Mesodermal cell (in vitro differentiated cells): ENCODE measurements around the gene GALNT2.

Source experiments
- H3K27ac ChIP-seq: 2 replicates; pipeline ENCODE4 v1.7.0; 2013; ENCODE audit warnings: mild to moderate bottlenecking, low read depth, low read length, moderate library complexity; ENCODE audit not compliant: severe bottlenecking
- H3K36me3 ChIP-seq: 2 replicates; pipeline ENCODE4 v1.7.1; 2013; ENCODE audit warnings: mild to moderate bottlenecking, low read length, moderate library complexity; ENCODE audit not compliant: control insufficient read depth, insufficient read depth
- H3K4me1 ChIP-seq: one replicate; pipeline ENCODE4 v1.7.1; 2013; ENCODE audit warnings: mild to moderate bottlenecking, low read length; ENCODE audit not compliant: insufficient read depth, control insufficient read depth, poor library complexity, severe bottlenecking
- H3K4me3 ChIP-seq: 2 replicates; pipeline ENCODE4 v1.7.0; 2013; ENCODE audit warnings: low read length, control low read depth, mild to moderate bottlenecking; ENCODE audit not compliant: insufficient read depth, poor library complexity, severe bottlenecking; ENCODE audit errors: extremely low read depth
- H3K9me3 ChIP-seq: 2 replicates; pipeline ENCODE4 v1.7.1; 2013; ENCODE audit warnings: mild to moderate bottlenecking, low read length, moderate library complexity; ENCODE audit not compliant: control insufficient read depth
- WGBS, 2 experiments: methylation state at CpG; one replicate each; pipeline ENCODE4 v1.1.5; 2013; ENCODE audit warnings: missing lambda C conversion rate in 2 of 2; ENCODE audit not compliant: insufficient coverage in 2 of 2; 5-methylcytosine and 5-hydroxymethylcytosine counted together

The GALNT2 gene

DNA sequence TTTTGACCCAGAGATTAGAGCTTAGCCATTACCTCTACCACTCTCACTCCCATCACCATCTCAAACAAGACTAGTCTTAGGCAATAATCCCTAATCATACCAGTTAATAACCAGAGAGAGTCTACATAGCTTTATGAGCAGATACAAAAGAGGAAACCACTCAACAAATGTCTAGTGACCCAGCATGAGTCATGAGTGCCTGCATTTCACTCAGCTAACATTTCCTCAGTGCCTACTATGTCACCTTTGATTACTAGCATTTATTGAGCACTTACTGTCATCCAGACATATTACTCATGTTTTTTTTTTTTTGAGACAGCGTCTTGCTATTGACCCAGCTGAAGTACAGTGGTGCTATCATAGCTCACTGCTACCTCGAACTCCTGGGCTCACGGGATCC lies 35.9 kb upstream of the GALNT2 start:
- Histone ChIP-seq H3K27ac (no peak overlapping the region), H3K9me3 (no peaks in the 10 kb centered on the region), H3K36me3 (no peaks in the 10 kb centered on the region), H3K4me1 (no peaks in the 10 kb centered on the region), H3K4me3 (no peak overlapping the region)
- WGBS, 2 experiments: 86 to 88% methylated on average over 2 of the region's 3 CpGs

DNA sequence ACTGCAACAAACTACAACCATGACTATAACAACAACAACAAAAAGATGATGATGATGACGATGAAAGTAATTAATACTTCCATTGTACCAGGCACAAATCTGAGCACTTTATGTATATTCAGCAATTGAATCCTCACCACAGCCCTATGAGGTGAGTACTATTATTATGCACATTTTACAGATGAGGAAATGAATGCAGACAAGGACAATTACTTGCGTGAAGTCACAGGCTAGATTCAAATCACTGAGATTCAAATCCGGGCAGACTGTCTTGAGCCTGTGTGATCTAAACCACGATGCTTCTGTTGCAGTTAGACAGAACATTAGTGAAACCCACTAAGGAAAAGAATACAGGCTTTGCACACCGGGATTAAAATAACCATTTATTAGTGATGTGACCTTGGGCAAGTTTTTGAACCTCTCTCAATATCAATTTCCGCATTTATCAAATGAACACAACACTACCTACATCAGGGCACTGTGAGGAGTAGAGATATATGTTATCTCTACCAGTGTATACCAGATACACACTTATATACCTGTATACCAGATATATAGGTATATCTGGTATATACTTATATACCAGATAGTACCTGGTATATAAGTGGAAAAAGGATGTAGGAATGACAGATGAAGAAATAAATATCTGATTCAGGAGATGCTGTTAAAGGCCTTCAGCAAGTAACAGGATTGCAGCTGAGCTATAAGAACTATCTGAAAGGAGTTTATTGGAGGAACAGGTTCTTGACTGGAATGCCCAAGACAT lies 34.3 kb upstream of the GALNT2 start:
- Histone ChIP-seq H3K27ac (no peak overlapping the region), H3K4me1 (peaks cover 3% of the 10 kb centered on the region), H3K36me3 (no peaks in the 10 kb centered on the region), H3K4me3 (no peak overlapping the region), H3K9me3 (no peaks in the 10 kb centered on the region)
- WGBS, 2 experiments: 76 to 93% methylated on average over 2 to 3 of the region's 6 CpGs

DNA sequence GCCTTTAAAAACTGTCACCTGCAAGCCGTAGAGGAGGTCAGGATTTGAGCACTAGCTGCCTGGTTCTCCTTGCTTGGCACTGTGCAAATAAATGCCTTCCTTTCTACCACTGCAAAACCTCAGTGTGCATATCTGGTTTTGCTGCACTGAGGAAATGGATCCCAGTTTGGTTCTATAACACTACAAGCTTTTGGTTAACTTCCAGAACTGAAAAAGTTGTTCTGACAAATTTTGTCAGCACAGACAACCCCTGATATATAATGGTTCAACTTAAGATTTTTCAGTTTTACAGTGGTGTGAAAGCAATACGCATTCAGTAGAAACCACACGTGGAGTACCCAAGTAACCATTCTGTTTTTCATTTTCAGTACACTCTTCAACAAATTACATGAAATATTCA lies 29.8 kb upstream of the GALNT2 start:
- Histone ChIP-seq H3K27ac (no peak overlapping the region), H3K9me3 (no peaks in the 10 kb centered on the region), H3K36me3 (no peaks in the 10 kb centered on the region), H3K4me1 (peaks cover 3% of the 10 kb centered on the region), H3K4me3 (no peak overlapping the region)
- 85% methylated on average over 2 of the region's 3 CpGs; no CpG with 5 or more reads in 1 of the 2 experiments for WGBS, 2 experiments

DNA sequence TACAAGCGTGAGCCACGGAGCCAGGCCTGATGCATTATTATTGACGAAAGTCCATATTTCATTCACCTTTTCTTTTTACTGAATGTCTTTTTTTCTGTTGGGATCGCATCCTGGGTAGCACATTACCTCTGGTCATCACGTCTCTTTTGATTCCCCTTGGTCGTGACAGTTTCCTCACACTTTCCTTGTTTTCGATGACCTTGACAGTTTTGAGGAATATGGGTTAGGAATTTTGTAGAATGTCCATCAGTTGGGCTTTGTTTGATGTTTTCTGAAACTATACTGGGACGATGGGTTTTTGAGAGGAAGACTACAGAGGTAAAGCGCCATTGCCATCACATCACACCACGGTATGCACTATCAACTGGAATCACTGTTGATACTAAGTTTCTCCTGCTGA lies 26.6 kb upstream of the GALNT2 start:
- H3K27ac ChIP-seq: no peak overlapping the region
- peaks cover 3% of the 10 kb centered on the region for H3K4me1 ChIP-seq
- H3K9me3 ChIP-seq: no peaks in the 10 kb centered on the region
- 97 to 100% methylated on average over 4 to 7 of the region's 10 CpGs for WGBS, 2 experiments
- no peaks in the 10 kb centered on the region for H3K36me3 ChIP-seq
- H3K4me3 ChIP-seq: no peak overlapping the region

DNA sequence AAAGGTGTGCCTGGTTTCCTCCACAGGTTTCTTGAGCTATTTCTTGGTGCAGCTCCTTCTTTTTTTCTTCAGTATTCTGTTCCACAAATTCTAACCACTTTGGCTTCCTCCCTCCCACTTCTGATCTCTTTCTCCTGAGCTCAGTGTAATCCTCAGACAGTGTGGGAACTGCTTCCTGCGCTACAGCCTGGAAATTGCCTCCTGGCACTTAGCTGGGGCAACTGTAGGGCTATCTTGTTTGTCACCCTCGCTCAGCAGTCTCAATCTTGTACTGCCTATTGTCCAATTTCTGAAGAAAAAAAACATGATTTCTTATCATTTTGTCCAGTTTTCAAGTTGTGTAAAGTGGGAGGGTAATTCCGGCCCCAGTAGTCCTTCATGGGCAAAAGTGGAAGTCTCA lies 24.0 kb upstream of the GALNT2 start:
- no peaks in the 10 kb centered on the region for H3K36me3 ChIP-seq
- WGBS, 2 experiments: 92 to 98% methylated on average over 2 to 3 of the region's 3 CpGs
- no peak overlapping the region for H3K4me3 ChIP-seq
- H3K27ac ChIP-seq: no peak overlapping the region
- H3K9me3 ChIP-seq: no peaks in the 10 kb centered on the region
- H3K4me1 ChIP-seq: no peaks in the 10 kb centered on the region

DNA sequence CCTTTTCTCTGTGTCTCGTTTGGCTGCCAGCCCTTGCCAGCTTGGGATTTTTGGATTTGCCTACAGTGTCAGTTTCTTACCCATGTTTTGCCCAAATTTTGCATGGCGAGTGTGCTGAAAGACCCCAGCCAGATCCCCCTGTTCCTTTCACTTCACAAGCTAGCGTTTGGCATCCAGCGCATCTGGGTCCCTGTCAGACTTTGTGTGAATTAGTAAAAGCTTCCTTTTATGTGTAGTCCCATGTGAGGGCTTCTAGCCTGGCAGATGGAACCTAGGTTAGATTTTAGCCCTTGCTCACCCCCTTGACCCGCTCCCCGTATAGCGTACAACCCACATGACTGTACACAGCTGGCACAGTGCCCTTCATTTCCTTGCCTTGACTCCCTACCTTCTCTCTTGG lies 22.3 kb upstream of the GALNT2 start:
- Histone ChIP-seq H3K4me3 (no peak overlapping the region), H3K27ac (no peak overlapping the region), H3K4me1 (no peaks in the 10 kb centered on the region), H3K9me3 (no peaks in the 10 kb centered on the region), H3K36me3 (no peaks in the 10 kb centered on the region)
- WGBS, 2 experiments: 89 to 91% methylated on average over 5 of the region's 7 CpGs

DNA sequence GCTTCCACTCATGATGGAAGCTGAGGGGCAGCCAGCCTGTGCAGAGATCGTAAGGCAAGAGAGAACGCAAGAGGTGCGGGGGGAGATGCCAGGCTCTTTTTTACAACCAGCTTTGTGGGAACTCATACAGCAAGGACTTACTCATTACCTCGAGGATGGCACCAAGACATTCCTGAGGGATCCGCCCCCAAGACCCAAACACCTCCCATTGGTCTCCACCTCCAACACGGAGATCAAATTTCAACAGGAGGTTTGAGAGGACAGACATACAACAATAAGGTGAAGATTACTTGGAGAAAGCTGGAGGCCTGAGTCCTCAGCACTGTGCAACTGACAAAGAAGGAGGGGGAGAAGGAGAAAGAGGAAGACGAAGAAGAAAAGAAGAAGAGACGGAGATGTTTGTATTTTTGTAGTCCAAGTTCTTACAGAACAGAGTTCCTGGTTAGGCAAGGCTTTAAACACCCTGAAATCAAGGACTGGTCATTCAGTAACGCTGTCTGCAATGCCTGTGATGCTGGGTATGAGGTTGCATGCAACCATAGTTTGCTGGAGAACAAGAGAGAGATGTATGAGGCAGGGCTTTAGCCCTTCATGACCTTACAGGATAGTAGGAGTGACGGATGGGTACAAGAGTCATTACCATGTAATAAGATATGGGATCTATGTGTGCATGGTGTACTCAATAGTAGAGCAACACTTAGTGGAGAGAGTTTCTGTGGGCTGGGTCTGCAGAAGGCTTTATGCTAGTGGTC lies 19.7 kb upstream of the GALNT2 start:
- WGBS, 2 experiments: 79 to 87% methylated on average over 4 to 8 of the region's 10 CpGs
- Histone ChIP-seq H3K36me3 (no peaks in the 10 kb centered on the region), H3K4me1 (no peaks in the 10 kb centered on the region), H3K4me3 (no peak overlapping the region), H3K27ac (no peak overlapping the region), H3K9me3 (no peaks in the 10 kb centered on the region)

DNA sequence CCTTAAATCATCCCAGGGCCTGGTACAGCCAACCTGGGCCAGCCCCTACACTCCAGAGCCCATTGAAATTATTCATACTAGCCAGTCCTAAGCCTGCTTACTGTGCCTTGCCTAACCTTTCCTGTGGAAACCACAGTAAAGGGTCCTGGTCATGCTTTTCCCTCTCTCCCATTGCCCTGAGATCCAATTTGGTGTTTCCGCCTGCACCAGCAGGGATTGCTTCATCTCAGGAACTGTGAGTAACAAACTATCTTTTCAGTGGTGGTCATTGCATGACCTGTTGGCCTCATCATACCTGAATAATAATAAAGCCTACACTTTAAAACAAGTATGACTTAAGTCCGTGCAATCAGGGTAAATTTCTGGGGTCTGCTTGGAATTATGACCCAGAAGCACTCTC lies 18.7 kb upstream of the GALNT2 start:
- H3K36me3 ChIP-seq: no peaks in the 10 kb centered on the region
- H3K9me3 ChIP-seq: no peaks in the 10 kb centered on the region
- H3K4me3 ChIP-seq: no peak overlapping the region
- 90 to 92% methylated on average over 1 to 2 of the region's 2 CpGs for WGBS, 2 experiments
- H3K4me1 ChIP-seq: no peaks in the 10 kb centered on the region
- no peak overlapping the region for H3K27ac ChIP-seq

DNA sequence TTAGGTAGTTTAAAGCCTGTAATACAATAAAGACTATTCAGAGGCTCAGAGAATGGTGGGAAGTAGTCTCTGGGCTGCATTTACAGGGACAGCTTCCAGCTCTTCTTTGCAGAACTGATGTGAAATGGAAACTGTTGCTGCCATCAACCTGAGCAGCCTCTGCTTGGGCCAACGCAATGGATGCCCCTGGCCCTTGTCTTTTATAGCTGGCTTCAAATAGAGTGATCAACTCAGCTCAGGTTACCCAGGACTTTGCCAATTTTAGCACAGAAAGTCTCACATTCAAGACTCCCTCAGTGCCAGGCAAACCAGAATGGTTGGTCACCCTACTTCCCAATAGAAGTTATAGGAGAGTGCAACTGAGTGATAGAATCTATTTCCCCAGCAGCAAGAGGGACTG lies 18.1 kb upstream of the GALNT2 start:
- Histone ChIP-seq H3K27ac (no peak overlapping the region), H3K9me3 (no peaks in the 10 kb centered on the region), H3K4me3 (no peak overlapping the region), H3K4me1 (no peaks in the 10 kb centered on the region), H3K36me3 (no peaks in the 10 kb centered on the region)
- WGBS, 2 experiments: 89 to 100% methylated on average over 1 of the region's 1 CpG

DNA sequence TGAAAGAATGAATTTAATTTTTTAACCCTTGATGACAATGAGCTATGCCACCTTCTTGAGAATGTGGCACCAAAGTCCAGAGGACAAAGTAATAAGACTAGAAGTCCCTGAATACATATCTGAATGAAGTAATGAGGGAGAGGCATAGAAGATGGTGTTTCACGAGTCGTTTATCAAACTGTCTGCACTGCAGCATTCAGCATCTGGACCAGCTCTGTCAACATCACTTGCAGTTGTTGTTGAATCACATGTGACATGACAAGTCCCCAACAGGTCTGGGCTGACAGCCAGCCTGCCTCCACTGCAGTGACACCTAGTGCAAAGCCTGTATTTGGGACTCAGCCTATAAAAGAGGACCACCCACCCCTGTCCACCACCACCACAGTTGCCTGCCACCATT lies 17.3 kb upstream of the GALNT2 start:
- 69 to 100% methylated on average over 2 of the region's 2 CpGs for WGBS, 2 experiments
- no peaks in the 10 kb centered on the region for H3K9me3 ChIP-seq
- no peak overlapping the region for H3K4me3 ChIP-seq
- H3K4me1 ChIP-seq: no peaks in the 10 kb centered on the region
- H3K36me3 ChIP-seq: no peaks in the 10 kb centered on the region
- H3K27ac ChIP-seq: no peak overlapping the region
